Stimulated activated CD4-positive, alpha-beta T cell treated with anti-CD3 and anti-CD28 coated beads, Interleukin-2, amount 100 ng/mL, for 48 hours (primary cell): ENCODE data around the gene NRTN.
"Not testable (repeated sequence)": the region's sequence is repeated elsewhere in the genome, so short reads cannot be mapped to it uniquely, and the experiment has no call there.

Experiments
- DNase-seq, 2 donors: peaks; one replicate each; pipeline ENCODE4 v3.0.0-alpha.2; 2020

NRTN gene

GRCh38 chr19:5873617-5874199, 68.8 kb downstream of the NRTN start:
- no peak for DNase-seq

GRCh38 chr19:5874496-5874895, 69.6 kb downstream of the NRTN start:
- not testable (repeated sequence) for DNase-seq

GRCh38 chr19:5877427-5877826, 72.6 kb downstream of the NRTN start:
- no peak for DNase-seq

- DNase-seq, result no peak
Observed at GRCh38 chr19:5877882-5878281, 73.0 kb downstream of the NRTN start.
